ENCODE data around the gene IFNG.

The IFNG gene

DNA sequence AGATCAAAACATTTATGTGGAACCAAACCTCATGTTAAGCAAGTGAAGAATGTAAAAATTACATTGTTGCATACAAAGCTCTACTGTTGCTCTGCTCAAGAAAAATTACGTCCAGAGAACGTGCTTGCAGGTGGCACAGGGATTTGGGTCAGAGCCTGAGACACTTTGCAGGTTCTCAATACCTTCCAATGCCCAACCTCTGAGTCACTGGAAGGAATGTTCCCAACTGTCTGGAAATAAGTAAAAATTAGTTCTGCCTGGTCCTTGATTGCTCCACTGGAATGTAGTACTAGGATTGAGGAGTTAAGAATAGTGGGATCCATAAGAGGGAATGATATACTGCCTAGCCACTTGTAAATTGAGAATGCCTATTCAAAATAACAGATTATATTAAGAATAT lies 2.8 kb upstream of the IFNG start:
- no peak overlapping the region for H3K27ac ChIP-seq
- TF ChIP-seq, protein P1, sequence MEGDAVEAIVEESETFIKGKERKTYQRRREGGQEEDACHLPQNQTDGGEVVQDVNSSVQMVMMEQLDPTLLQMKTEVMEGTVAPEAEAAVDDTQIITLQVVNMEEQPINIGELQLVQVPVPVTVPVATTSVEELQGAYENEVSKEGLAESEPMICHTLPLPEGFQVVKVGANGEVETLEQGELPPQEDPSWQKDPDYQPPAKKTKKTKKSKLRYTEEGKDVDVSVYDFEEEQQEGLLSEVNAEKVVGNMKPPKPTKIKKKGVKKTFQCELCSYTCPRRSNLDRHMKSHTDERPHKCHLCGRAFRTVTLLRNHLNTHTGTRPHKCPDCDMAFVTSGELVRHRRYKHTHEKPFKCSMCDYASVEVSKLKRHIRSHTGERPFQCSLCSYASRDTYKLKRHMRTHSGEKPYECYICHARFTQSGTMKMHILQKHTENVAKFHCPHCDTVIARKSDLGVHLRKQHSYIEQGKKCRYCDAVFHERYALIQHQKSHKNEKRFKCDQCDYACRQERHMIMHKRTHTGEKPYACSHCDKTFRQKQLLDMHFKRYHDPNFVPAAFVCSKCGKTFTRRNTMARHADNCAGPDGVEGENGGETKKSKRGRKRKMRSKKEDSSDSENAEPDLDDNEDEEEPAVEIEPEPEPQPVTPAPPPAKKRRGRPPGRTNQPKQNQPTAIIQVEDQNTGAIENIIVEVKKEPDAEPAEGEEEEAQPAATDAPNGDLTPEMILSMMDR (conservative IDR thresholded peaks at IDR 0.05), result no peak

DNA sequence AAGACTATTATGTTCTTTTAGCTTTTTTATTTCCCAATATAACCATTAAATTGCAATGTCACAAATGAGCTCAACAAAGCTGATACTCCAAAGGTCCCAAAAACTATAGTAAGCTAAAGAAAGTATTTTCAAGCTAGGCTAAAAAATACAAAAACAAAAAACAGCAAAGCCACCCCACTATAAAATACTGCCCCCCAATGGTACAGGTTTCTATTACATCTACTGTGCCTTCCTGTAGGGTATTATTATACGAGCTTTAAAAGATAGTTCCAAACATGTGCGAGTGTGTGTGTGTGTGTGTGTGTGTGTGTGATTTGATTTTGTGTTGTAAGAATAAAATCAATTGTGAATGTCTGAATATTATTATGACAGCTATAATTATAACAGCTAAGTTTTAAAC lies 1.1 kb downstream of the IFNG start:
- no peak overlapping the region for H3K27ac ChIP-seq
- TF ChIP-seq, protein P1 (conservative IDR thresholded peaks at IDR 0.05), result peak; percentile 25; the same call in 1 of the 2 replicates

DNA sequence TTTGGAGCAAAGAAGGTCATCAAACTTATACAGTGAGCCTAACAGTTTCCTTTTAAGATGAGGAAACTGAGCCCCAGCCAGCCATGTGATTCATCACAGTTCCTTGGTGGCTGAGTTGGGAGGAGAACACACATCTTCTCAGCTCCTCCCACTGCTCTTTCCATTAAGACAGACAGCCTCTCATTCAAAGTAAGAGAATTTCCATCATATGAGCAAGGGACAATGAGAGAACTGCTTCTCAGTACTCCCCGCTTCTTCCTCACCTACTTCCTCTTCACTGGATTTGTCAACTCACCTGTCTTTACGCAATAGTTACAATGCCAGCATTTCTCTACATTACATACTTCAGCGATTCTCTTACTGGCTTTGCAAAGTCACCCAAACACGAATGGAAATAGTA lies 2.2 kb downstream of the IFNG start:
- TF ChIP-seq, protein P1 (conservative IDR thresholded peaks at IDR 0.05), result no peak

DNA sequence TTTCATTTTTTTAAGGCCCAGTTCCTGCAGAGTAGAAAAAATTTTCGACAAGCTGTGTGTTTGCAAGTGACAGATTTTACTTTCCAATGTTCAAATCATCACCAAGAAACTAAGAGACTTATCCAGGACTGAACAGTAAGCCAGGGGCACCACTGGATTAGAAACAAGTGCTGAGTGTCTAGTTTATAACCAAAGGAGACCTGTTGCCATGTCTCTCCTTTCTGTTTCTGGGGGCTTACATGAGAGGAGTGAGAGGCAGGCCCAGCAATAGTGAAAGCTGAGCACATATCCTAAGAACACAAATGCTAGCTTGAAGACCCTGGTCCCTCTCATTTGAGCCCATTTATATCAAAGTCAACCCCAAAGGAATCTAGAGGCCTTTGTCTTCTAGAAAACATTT lies 2.9 kb downstream of the IFNG start:
- H3K27ac ChIP-seq, result no peak overlapping the region
- TF ChIP-seq, protein P1 (conservative IDR thresholded peaks at IDR 0.05), result no peak

More for the DNA sequence above, 2.2 kb downstream of the IFNG start:
- no peak overlapping the region for H3K27ac ChIP-seq

DNA sequence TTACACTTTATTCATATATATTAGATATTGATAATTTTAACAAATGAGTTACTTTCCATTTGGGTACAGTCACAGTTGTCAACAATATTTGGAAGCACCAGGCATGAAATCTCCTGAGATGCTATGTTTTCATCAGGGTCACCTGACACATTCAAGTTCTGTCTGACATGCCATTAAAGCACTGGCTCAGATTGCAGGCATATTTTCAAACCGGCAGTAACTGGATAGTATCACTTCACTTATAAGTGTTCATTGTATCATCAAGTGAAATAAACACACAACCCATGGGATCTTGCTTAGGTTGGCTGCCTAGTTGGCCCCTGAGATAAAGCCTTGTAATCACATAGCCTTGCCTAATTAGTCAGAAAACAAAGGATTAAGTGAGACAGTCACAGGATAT lies 4.8 kb downstream of the IFNG start:
- H3K27ac ChIP-seq, result no peak overlapping the region
- TF ChIP-seq, protein P1 (conservative IDR thresholded peaks at IDR 0.05), result no peak

DNA sequence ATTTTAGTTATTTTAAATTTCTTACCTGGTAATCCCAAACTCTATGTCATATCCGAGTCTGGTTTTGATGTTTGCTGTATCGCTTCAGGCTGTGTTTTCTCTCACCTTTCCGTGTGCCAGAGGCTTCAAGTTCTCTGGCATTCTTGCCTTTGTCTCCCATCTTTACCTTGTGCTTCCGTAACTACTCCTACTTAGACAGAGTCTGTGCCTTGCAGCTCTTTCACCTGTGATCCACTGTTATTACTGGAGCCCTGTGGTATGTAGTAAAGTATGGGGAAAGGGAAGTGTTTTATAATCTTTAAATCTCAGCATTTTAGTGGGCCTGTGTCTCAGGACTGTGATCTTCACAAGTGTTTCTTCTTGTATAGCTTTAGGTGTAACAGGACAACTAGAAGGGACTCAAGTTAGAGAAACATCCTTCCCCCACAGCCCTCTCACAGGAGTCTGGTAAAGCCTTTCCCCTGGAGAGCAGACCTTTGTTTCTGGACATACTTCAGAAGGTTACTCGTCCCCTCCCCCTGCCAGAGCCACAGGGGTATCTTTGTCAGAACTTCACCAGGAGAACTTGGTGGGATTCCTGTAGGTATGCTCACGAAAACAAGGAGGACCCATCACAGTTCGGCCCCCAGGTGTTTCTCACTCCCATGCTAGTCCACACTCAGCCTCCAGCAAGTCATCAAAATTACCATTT lies 11.1 kb downstream of the IFNG start:
- TF ChIP-seq, protein P1 (conservative IDR thresholded peaks at IDR 0.05), result no peak

DNA sequence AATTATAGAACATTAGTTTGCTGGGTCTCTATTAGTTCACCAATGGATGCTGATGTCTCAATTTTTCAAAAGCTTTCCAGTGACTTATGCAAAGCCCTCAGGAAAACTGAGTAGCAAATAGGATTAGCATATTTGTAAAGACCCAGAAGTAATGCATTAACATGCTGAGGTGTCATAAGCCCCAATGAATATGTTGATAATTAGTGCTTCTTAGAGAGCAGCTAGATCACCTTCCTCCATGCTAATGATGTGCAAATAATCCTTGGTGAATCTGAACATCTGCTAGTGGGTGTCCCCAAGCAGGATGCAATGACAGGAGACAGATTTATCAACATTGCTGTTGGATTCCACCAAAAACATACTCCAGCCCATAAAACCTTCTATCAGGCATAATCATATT lies 19.0 kb downstream of the IFNG start:
- H3K27ac ChIP-seq, result no peak overlapping the region
- TF ChIP-seq, protein P1 (conservative IDR thresholded peaks at IDR 0.05), result no peak

More for the DNA sequence above, 11.1 kb downstream of the IFNG start:
- H3K27ac ChIP-seq, result no peak overlapping the region
